Measurements from ENCODE around the gene PLXDC1. TPM values are rescaled to one million over a fixed set of nuclear protein-coding genes. Genes with fewer than 3 reads are reported as not detected.
"Not testable (repeated sequence)": the region's sequence is repeated elsewhere in the genome, so short reads cannot be mapped to it uniquely, and the experiment has no call there.

PLXDC1 gene
- total RNA-seq, 1 donor from 2014 or later: under 0.01 TPM

GRCh38 chr17:39139161-39139511, 12.3 kb downstream of the PLXDC1 start:
- Histone ChIP-seq H3K4me3 (ENCODE audit: low read depth, low read length) (no peak overlapping the region), H3K27me3 (ENCODE audit: control insufficient read depth, insufficient read depth, low read length) (no peaks in the 10 kb centered on the region), H3K36me3 (ENCODE audit: control insufficient read depth, insufficient read depth, low read length) (no peaks in the 10 kb centered on the region)
- FAIRE-seq: no peak
- TF ChIP-seq CTCF (IDR thresholded peaks at IDR 0.05; ENCODE audit: insufficient read depth, low read length, severe bottlenecking): no peak
- peak; percentile 43 for DNase-seq (ENCODE audit: low read depth)

GRCh38 chr17:39138431-39139160, 12.8 kb downstream of the PLXDC1 start:
- no peak for DNase-seq (ENCODE audit: low read depth)
- no peaks in the 10 kb centered on the region for H3K36me3 ChIP-seq (ENCODE audit: control insufficient read depth, insufficient read depth, low read length)
- no peak for FAIRE-seq
- no peaks in the 10 kb centered on the region for H3K27me3 ChIP-seq (ENCODE audit: control insufficient read depth, insufficient read depth, low read length)
- no peak overlapping the region for H3K4me3 ChIP-seq (ENCODE audit: low read depth, low read length)
- TF ChIP-seq CTCF (IDR thresholded peaks at IDR 0.05; ENCODE audit: insufficient read depth, low read length, severe bottlenecking): no peak

- H3K27me3 ChIP-seq (ENCODE audit: control insufficient read depth, insufficient read depth, low read length): no peaks in the 10 kb centered on the region
- DNase-seq (ENCODE audit: low read depth) (no peak), FAIRE-seq (no peak)
- H3K36me3 ChIP-seq (ENCODE audit: control insufficient read depth, insufficient read depth, low read length): no peaks in the 10 kb centered on the region
- no peak for TF ChIP-seq CTCF (IDR thresholded peaks at IDR 0.05; ENCODE audit: insufficient read depth, low read length, severe bottlenecking)
- H3K4me3 ChIP-seq (ENCODE audit: low read depth, low read length): no peak overlapping the region
Measured at GRCh38 chr17:39134878-39135277, 16.6 kb downstream of the PLXDC1 start.

GRCh38 chr17:39132192-39132610, 19.2 kb downstream of the PLXDC1 start:
- no peak overlapping the region for H3K4me3 ChIP-seq (ENCODE audit: low read depth, low read length)
- H3K27me3 ChIP-seq (ENCODE audit: control insufficient read depth, insufficient read depth, low read length): no peaks in the 10 kb centered on the region
- H3K36me3 ChIP-seq (ENCODE audit: control insufficient read depth, insufficient read depth, low read length): no peaks in the 10 kb centered on the region
- no peak for DNase-seq (ENCODE audit: low read depth)
- FAIRE-seq: no peak
- no peak for TF ChIP-seq CTCF (IDR thresholded peaks at IDR 0.05; ENCODE audit: insufficient read depth, low read length, severe bottlenecking)

- DNase-seq (ENCODE audit: low read depth) (no peak), FAIRE-seq (no peak)
- no peak for TF ChIP-seq CTCF (IDR thresholded peaks at IDR 0.05; ENCODE audit: insufficient read depth, low read length, severe bottlenecking)
- Histone ChIP-seq H3K27me3 (ENCODE audit: control insufficient read depth, insufficient read depth, low read length) (no peaks in the 10 kb centered on the region), H3K36me3 (ENCODE audit: control insufficient read depth, insufficient read depth, low read length) (no peaks in the 10 kb centered on the region), H3K4me3 (ENCODE audit: low read depth, low read length) (no peak overlapping the region)
Measured at GRCh38 chr17:39131616-39132015, 19.8 kb downstream of the PLXDC1 start.

- FAIRE-seq: no peak
- Histone ChIP-seq H3K36me3 (ENCODE audit: control insufficient read depth, insufficient read depth, low read length) (no peaks in the 10 kb centered on the region), H3K4me3 (ENCODE audit: low read depth, low read length) (no peak overlapping the region), H3K27me3 (ENCODE audit: control insufficient read depth, insufficient read depth, low read length) (no peaks in the 10 kb centered on the region)
- TF ChIP-seq CTCF (IDR thresholded peaks at IDR 0.05; ENCODE audit: insufficient read depth, low read length, severe bottlenecking): no peak
- no peak for DNase-seq (ENCODE audit: low read depth)
Measured at GRCh38 chr17:39130205-39130604, 21.2 kb downstream of the PLXDC1 start.

- not testable (repeated sequence) for H3K36me3 ChIP-seq (ENCODE audit: control insufficient read depth, insufficient read depth, low read length); H3K4me3 ChIP-seq (ENCODE audit: low read depth, low read length); H3K27me3 ChIP-seq (ENCODE audit: control insufficient read depth, insufficient read depth, low read length); DNase-seq (ENCODE audit: low read depth); FAIRE-seq
Measured at GRCh38 chr17:39129544-39129943, 21.9 kb downstream of the PLXDC1 start.

Measured in bronchial epithelial cell (primary cell).